ENCODE data around the gene LYST. TPM values are rescaled to one million over a fixed set of nuclear protein-coding genes. Genes with fewer than 3 reads are reported as not detected.
"Not testable (repeated sequence)": the region's sequence is repeated elsewhere in the genome, so short reads cannot be mapped to it uniquely, and the experiment has no call there.

The LYST gene
- total RNA-seq, 1 donor from 2014 or later: 69.7 TPM

DNA sequence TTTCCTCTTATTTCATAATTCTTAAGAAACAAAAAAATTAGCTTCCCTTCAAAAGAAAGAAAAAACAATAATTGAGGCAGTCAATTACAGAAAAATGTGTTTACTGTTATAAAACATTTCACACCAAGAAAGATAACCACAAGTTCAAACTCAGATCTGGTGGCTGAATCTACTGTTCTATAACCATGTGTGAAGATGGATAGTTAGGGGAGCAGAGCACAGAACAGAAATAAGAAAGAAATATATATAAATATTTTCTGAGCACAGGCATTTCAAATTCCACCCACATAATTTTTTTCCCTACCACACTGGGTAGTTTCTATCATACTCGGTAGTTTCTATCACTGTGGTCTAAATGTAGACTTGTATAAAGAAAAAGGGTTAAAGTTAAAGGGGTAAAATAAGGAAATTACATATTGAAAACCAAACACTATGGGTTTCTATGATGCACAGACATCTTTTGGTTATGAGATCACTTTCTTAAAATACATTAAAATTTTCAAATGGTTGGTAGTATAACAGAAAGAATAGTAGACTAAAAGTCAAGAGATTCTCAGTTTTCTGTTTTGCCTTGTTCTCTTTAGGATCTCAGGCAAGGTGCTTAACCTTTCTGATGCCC is 10.8 kb downstream of the LYST start:
- DNase-seq: no peak

DNA sequence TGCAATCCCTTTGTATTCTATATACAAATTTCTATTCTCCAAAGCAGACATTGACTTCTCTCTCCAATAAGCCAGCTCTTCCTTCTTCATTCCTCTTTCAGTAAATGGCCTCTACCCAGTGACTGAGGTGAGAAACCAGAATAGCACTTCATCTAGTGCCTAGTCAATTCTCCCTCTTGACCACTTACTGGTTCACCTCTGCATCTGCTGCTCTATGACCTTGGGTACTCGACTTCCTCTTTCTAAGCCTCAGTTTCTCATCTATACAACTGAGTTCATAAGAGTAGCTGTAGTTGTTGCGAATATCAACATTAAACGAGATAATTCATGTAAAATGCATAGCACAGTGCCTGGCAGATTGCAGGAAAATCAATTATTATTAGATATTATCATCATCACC is 12.4 kb downstream of the LYST start:
- no peak for DNase-seq

DNA sequence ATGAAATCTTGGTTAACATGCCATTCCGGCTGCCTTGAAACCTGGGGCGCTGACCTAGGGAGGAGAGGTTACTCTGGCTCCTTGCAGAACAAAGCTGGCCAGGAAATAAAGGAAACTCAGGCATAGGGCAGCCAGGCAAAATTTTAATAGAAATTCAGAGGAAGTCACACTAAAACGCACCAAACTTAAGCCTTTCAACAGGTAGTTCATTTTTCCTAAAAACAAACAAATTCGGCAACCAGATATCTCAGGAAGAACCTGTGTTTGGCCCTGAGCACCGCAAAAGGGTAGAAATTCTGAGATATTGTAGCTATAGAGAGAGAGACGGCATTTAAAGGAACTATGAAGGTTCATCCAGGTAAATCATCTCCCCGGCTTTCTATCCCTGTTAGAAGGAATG is 13.1 kb downstream of the LYST start:
- no peak for DNase-seq

DNA sequence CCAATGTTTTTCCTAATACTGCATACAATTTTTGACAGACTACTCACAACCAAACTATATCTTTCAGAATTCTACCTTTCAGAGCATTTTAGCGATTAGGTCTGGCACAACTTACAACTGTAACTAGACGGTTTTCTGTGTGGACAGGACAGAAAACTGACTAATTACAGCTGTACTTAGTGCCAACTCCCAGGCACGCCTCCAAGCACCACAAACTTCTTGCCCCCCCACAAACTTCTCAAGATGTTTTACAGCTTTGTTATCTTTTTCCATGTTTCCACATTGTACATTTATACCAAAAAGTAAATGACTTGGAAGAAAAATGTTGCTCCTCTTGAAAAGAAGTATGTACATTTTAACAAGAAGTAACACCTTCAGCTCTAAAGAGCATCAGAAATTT is 13.8 kb downstream of the LYST start:
- no peak for DNase-seq

DNA sequence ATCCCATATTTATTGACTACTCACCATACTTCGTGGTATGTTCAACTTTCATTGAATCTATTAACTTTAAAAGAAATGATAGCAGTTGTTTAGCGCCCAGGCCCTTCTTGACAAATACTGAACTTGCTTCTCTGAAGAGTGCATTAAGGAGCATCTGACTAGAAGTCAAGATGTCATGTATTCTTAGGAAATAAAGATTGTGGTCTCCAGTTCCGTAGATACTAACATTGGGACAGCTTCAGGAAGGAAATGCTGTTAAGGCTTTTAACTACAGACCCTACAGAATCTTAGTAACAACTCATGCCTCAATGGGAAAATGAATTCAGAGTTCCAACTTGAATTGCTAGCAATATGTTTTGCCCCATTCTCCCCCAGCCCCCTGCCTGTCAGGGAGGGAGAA is 14.8 kb downstream of the LYST start:
- no peak for DNase-seq

DNA sequence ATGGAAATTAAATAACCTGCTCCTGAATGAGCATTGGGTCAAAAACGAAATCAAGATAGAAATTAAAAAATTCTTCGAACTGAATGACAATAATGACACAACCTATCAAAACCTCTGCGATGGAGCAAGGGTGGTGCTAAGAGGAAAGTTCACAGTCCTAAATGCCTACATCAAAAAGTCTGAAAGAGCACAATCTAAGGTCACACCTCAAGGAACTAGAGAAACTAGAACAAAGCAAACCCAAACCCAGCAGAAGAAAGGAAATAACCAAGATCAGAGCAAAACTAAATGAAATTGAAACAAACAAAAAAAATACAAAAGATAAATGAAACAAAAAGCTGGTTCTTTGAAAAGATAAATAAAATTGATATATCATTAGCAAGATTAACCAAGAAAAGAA is 18.5 kb downstream of the LYST start:
- DNase-seq: not testable (repeated sequence)

DNA sequence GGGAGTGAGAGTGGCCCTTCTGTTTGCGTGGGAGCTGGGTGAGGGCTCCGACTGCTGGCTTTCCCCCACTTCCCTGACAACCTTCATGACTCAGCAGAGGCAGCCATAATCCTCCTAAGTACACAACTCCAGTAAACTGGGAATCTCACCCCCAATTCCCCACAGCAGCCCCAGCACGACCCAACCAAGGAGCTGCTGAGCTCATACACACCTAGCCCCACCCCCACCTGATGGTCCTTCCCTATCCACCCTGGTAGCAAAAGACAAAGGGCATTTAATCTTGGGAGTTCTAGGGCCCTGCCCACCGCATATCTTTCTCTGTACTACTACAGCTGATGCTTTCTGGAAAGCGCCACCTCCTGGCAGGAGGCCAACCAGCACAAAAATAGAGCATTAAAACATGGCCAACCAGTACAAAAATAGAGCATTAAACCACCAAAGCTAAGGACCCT is 21.0 kb downstream of the LYST start:
- not testable (repeated sequence) for DNase-seq

DNA sequence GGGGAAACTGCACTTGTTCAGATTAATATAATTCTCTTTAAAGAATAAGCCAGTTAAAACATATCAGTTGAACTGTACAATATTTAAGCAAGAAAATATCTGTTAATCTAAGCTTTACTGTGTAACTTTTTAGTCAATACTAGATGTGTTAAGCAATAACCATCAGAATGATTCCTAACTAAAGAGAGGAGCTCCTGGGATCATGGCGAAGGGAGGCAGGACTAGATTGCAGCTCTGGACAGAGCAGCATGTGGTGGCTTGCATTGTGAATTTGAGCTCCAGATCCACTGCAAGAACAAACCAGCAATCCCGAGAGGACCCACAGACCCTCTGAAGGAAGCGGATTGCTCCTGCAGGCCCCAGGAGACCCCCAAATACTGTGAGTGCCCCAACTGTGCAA is 21.9 kb downstream of the LYST start:
- no peak for DNase-seq

DNA sequence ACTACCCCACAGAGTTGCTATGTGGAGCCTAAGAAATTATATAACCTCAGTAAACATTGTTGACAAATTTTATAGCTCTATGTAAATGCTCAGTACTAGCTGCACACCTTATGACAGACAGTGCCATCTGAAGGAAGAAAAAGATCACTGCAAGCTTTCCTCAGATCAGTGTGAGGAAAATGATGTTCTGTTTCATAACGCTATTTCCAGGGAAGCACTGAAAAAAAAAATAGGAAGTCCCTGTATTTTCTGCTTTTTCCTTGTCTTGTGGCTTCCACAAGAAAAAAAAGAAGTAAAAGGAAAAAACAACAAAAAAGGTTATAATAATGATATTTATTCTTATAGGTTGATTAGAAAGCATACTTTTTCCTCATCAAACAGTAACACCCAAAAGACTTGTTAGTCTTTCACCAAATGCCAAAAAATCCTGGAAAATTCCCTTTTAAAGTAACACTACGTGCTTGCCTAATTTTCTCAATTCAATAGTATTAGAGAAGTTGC is 23.2 kb downstream of the LYST start:
- DNase-seq: no peak

DNA sequence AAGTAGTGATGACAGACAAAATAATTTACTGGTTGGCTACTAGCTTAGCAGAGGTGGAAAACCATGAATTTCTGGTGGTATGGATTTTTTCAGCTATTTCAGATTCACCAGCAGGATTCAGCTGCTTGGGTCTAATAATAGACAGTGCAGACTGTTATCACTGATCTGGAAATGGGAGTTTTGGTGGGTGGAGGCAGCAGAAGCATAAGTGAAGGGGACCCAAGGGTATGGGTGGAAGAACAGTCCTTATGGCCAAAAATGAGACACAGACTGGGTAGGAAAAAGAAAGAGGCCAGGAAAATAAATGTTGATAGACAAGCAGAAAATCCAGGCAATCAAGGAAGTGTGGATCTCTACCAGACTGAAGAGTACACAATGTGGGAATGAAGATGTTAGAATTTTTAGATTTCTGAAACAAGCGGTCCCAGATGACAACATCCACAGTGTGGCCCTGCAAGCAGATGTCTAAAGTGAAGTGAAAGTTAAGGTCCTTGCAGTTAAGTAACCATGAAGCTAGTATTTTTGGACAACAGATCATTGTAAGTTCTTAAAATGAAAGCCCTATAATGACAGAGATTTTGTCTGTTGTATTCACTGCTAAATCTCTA is 24.7 kb downstream of the LYST start:
- DNase-seq: no peak

DNA sequence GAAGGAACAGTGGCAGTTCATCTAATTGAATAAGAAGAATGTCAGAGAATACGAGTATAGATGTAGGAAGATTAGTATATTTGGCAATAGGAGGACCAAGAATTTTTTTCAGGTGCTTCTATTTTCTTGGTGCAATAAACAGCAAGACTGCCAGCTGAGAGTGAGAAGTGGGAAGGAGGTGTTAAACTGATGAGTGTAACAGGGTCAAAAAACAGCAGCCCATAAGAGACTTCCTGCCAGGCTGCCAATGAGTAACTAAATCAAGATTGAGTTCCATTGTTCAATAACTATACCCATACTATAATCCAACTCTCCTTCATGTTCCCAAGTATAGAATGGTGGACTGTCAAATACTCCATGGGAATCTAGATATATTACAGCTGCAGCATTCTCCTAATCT is 28.7 kb downstream of the LYST start:
- no peak for DNase-seq

DNA sequence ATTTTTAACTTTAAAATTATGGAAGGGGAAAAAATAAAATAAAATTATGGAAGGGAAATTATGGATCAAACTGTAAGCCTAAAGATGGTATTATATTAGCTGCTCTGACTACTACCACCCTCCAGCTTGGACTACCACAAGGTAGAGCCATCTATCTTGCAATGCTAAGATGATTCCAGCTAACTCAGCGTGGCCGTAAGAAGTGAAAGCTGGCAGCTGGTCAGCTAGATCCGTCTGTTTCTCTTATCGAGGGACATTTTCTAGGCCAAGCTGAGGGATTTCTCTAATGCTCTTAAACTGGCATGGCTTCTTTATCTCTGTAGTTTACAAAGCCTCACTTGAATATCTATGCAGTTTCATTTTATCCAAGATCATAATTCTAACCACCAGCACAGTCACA is 31.5 kb downstream of the LYST start:
- no peak for DNase-seq

DNA sequence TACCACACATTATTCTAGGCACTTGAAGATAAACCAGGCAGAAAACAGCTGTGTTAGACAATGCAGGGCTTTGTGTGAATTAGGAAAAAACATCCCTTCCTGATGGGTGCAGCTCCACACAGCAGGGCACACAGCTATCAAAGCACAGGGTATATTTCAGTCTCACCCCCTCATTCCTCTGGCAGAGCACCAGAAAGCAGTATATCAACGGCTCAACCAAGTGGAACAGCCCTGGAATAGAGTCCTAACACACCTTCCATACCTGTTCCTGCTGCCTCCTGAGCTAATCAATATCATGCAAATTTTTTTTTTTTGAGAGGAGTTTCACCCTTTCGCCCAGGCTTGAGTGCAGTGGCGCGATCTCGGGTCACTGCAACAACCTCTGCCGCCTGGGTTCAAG is 32.1 kb downstream of the LYST start:
- no peak for DNase-seq

DNA sequence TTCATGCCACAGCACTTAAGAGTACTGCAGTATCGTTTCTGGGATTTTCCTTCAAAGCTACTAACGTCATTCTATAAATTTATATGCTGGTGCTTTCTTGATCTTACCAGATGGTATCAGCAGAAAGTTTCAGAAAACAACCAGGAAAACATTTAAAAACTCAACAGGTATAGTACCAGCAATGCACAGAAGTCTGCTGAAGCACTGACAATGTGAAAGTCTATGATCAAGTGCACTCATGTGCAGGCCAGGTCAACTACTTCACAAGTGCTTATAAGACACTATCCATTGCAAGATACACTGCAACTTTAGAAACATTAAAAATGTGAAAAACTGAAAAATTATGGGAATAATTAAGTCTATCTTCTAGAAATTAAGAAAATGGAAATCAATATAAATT is 34.7 kb downstream of the LYST start:
- DNase-seq: no peak

DNA sequence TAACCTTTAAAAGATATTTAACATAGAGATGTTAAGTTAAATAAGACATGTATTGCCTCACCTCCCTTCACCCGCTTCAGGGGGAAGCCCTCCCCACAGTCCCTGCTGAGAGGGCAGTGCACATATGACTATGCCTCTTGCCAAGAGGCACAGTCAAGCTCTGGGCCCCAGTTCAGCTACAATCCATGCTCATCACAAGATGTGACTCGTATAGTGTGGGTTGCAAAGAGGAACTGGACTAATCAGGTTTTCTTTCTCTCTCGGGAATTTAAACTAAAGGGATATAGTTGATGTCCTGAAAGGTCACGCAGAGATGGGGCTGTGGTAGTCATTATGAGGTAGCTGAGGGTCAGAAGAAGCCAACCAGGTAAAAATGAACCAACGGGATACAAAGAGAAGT is 35.6 kb downstream of the LYST start:
- DNase-seq: no peak

DNA sequence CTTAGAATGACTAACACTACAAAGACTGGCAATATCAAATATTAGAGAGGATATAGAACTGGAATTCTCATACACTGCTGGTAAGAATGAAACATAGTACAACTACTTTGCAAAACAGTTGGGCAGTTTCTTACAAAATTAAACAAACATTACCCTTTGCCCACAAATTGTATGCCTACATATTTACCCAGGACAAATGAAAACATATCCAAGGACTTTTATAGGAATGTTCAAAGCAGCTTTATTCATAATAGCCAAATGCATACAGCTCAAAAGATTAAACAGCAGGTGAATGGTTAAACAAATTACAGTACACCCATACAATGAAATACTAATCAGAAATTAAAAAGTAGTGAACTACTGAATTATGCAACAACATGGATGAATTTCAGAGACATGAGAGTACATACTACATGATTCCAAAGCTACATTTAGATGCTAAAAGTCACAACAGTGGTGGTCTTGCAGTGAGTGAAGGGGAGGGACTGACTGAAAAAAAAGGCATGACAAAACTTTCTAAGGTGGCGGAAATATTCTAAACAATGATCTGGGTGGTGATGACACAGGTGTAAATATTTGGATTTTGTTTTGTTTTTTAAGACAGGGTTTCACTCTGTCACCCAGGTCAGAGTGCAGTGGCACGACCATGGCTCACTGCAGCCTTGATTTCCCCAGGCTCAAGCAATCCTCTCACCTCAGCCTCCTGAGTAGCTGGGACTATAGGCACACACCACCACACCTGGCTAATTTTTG is 40.4 kb downstream of the LYST start:
- no peak for DNase-seq

DNA sequence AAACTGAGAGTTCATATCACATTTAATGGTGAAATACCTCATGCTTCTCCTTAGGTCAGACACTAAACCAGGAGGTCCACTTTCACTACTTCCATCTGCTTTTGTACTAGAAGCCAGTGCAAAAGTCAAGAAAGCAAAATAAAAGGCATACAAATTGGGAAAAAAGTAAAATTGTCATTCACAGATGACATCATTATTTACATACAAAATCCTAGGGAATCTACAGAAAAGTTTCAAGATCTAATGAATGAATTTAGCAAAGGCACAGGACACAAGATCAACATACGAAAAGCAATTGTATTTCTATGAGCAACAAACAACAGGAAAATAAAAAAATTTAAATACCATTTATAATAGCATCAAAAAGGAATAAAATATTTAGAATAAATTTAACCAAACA is 41.5 kb downstream of the LYST start:
- DNase-seq: no peak

DNA sequence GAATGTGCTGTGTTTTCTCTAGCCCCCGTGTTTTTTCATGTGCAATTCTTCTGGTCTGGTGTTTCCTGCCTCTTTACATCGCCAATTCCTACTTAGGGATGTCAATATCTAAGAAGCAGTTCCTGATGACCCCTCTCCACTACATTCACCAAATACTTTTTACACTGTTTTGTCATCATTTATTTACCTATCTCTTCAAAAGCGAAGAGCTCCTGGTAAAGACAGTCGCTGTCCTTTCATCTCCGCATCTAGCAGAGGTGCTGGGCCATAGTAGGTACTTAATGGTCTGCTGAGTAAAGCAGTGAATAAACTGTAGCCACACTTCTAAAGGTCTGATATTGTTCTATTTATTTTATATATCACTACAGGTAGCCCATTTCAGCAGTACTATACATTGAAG is 43.0 kb downstream of the LYST start:
- no peak for DNase-seq

DNA sequence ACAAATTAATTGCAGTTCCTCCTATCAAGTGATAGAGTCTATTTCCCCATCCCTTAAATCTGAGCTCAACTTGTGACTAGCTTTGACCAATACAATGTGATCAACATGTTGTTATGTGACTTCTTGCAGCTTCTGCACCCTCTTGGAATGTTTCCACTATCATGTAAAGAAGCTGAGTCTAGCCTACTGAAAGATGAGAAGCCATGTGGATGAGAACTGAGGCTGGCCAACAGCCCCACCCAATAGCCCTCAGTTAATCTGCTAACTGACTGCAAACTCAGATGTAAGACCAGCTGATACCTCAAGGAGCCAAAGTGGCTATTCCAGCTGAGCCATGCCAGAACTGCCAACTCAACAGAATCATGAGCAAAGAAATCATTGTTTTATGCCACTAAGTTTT is 44.0 kb downstream of the LYST start:
- no peak for DNase-seq

DNA sequence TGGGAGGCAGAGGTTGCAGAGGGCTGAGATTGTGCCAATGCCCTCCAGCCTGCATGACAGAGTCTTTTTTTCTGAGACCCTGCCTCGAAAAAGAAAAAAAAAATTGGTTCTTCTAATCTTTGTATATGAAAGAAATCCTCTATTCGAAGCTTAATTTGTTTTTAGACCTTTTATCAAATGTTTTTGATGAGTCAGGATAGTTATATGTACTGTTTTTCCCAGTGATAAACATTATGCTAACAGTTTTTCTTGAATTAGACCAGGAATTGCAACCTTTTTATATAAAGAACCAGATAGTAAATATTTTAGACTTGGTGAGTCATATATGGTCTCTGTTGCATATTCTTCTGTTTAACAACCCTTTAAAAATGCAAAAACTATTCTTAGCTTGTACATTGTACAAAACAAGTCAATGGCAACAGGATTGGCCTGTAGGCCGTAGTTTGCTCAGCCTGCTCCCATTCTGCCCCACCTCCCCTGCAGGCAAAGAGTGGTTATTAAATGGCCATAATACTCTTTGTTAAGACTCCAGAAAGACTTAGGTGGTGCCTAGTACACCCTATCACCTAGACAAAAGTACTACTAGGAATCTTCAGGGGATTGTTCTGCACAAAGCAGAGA is 45.2 kb downstream of the LYST start:
- DNase-seq: no peak

DNA sequence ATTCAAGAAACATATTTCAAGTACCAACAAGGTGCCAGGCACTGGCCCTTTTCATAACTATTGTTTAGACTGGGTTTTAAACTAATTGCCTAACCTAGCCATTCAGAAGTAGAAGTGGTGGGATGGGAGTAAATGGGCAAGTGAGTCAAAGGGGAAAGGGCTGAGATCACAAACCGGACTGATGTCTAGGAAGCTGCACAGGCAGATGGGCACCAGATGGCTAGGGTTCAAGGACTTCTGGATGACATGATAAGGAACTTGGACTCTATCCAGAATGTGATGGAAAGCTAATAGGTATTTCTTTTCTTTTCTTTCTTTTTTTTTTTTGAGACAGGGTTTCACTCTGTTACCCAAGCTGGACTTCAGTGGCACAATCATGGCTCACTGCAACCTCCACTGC is 46.6 kb downstream of the LYST start:
- DNase-seq: no peak

DNA sequence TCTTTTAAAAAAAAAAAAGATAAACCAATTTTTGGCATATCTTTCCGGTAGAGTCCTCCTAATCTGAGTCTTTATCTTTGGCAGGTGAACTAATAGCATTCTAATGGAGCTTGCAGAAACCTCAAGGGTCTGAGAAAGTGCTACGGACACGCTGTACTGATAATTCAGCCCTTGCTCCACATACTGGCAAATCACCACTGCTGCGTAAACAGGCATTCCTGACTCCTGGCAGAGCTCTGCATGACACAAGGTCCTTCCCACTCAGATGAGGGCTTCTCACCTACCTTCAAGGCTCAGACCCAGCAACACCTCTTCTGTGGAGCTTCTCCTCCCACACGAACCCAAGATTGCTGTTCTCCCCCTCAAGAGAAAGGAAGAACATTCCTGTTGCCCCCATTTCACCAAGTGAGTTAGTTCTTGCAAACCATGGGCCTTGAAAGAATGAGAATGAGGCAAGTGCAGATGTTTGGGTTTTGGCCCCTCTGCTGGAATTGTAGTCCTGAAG is 48.0 kb downstream of the LYST start:
- DNase-seq: no peak

DNA sequence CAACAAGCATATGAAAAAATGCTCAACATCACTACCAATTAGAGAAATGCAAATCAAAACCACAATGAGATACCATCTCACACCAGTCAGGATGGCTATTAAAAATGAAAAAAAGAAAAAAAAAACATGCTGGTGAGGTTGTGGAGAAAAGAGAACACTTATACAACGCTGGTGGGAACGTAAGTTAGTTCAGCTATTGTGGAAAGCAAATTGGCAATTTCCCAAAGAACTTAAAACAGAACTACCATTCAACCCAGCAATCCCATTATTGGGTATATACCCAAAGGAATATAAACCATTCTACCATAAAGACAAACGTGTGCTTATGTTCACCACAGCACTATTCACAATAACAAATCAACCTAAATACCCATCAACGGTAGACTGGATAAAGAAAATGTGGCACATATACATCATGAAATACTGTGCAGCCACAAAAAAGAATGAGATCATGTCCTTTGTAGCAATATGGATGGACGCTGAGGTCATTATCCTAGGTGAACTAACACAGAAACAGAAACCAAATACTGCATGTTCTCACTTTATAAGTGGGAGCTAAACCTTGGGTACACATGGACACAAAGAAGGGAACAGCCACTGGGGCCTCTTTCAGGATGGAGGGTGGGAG is 49.5 kb downstream of the LYST start:
- no peak for DNase-seq

Data from occipital lobe (tissue), 2 donors.